Measurements from ENCODE around the gene WDR13.

DNA sequence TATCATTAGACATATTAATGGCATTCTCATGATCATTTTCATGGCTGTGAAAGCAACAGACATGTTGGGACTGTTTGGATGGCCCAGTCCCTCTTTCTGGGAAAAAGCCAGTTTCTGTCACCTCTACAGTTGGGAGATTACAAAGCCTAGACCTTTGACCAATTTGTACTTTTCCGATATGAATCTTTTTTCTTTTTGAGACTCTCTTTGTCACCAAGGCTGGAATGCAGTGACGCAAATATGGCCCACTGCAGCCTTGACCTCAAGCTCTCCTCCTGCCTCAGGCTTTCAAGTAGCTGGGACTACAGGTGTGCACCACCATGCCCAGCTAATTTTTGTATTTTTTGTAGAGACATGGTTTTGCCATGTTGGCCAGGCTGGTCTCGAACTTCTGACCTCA is 48.4 kb upstream of the WDR13 start:
- TF ChIP-seq POLR2AphosphoS5 (IDR thresholded peaks at IDR 0.05; ENCODE audit: borderline replicate concordance, low read depth, low read length) = no peak
- TF ChIP-seq FOXP2 (optimal IDR thresholded peaks at IDR 0.05; ENCODE audit: control extremely low read depth, extremely low read length, insufficient read depth) = no peak
